ENCODE data around the gene RHOXF2B. TPM values are rescaled to one million over a fixed set of nuclear protein-coding genes. Genes with fewer than 3 reads are reported as not detected.
A peak's percentile ranks its signal among the peaks of the same experiment; 100 is the strongest.
"Not testable (repeated sequence)": the region's sequence is repeated elsewhere in the genome, so short reads cannot be mapped to it uniquely, and the experiment has no call there.

RHOXF2B gene
- total RNA-seq (2014; rRNA removed; shearing (Covaris generic)), result not detected in 2 replicates
- not detected in 2 replicates for polyA plus RNA-seq (2016; fragmentation: Nextera tagmentation; extraction: Ambion mirVana)
- long read RNA-seq, result 0 reads

GRCh38 chrX:120077590-120077989, at the start of gene RHOXF2B:
TSS of gene RHOXF2B (minus strand) at chrX:120077690. CDS start at chrX:120077552, 138 bp downstream.
- H3K4me1 Mint-ChIP-seq, result not testable (repeated sequence)

GRCh38 chrX:120125444-120125843, 48.0 kb upstream of the RHOXF2B start:
- Histone ChIP-seq H3K36me3 (ENCODE audit: insufficient read depth) (no peaks in the 10 kb centered on the region), H3K79me2 (replicated peaks; ENCODE audit: insufficient read depth) (no peaks in the 10 kb centered on the region), H3K27me3 (ENCODE audit: insufficient read depth) (no peaks in the 10 kb centered on the region), H3K27ac (ENCODE audit: low read depth) (no peak overlapping the region), H3K4me2 (no peak overlapping the region), H4K20me1 (replicated peaks; ENCODE audit: insufficient read depth) (no peaks in the 10 kb centered on the region), H3F3A (replicated peaks; ENCODE audit: low read depth) (no peaks in the 10 kb centered on the region), H3K4me3 (no peak overlapping the region), H3K9me2 (ENCODE audit: insufficient read depth) (no peaks in the 10 kb centered on the region), H2AFZ (no peak overlapping the region), H3K4me1 (ENCODE audit: insufficient read depth) (no peaks in the 10 kb centered on the region)
- TF ChIP-seq POLR2AphosphoS5 (IDR thresholded peaks at IDR 0.05; ENCODE audit: low read depth) (no peak), ZNF114 (CRISPR knock-in tag; IDR thresholded peaks at IDR 0.05) (no peak), REST (IDR thresholded peaks at IDR 0.05; ENCODE audit: unreplicated experiment) (no peak), CTCF (conservative IDR thresholded peaks at IDR 0.05; ENCODE audit: low read depth in 2 of 2) (no peak)
- ATAC-seq (no peak), DNase-seq (ENCODE audit: low spot score) (no peak)
- peaks cover 7% of the 10 kb centered on the region; the same call in 2 of the 3 replicates for H3K36me3 Mint-ChIP-seq (ENCODE audit: low read depth)
- peaks cover 2% of the 10 kb centered on the region for H3K27me3 Mint-ChIP-seq (ENCODE audit: insufficient read depth, low read depth, poor library complexity)
- H3K4me3 Mint-ChIP-seq, result no peak overlapping the region
- H3K4me1 Mint-ChIP-seq, result peaks cover 8% of the 10 kb centered on the region
- no peaks in the 10 kb centered on the region for H3K9me3 Mint-ChIP-seq
- no peak overlapping the region for H3K27ac Mint-ChIP-seq

More at GRCh38 chrX:120077590-120077989, at the start of gene RHOXF2B:
- not testable (repeated sequence) for H3K27me3 ChIP-seq (ENCODE audit: insufficient read depth); H4K20me1 ChIP-seq (replicated peaks; ENCODE audit: insufficient read depth); H3F3A ChIP-seq (replicated peaks; ENCODE audit: low read depth); H3K36me3 ChIP-seq (ENCODE audit: insufficient read depth); H2AFZ ChIP-seq; DNase-seq (ENCODE audit: low spot score); H3K27me3 Mint-ChIP-seq (ENCODE audit: insufficient read depth, low read depth, poor library complexity); H3K4me3 Mint-ChIP-seq; H3K9me3 Mint-ChIP-seq; H3K27ac ChIP-seq (ENCODE audit: low read depth); H3K4me2 ChIP-seq; H3K4me1 ChIP-seq (ENCODE audit: insufficient read depth); H3K36me3 Mint-ChIP-seq (ENCODE audit: low read depth); H3K4me3 ChIP-seq; H3K9me2 ChIP-seq (ENCODE audit: insufficient read depth); H3K79me2 ChIP-seq (replicated peaks; ENCODE audit: insufficient read depth); ATAC-seq; H3K27ac Mint-ChIP-seq

GRCh38 chrX:120120223-120120622, 42.7 kb upstream of the RHOXF2B start:
- no peak for DNase-seq (ENCODE audit: low spot score)
- no peak overlapping the region for H3K4me3 Mint-ChIP-seq
- Histone ChIP-seq H3K9me2 (ENCODE audit: insufficient read depth) (no peaks in the 10 kb centered on the region), H2AFZ (no peak overlapping the region), H3K27ac (ENCODE audit: low read depth) (no peak overlapping the region), H3K4me1 (ENCODE audit: insufficient read depth) (no peaks in the 10 kb centered on the region), H3K4me2 (no peak overlapping the region), H3K36me3 (ENCODE audit: insufficient read depth) (no peaks in the 10 kb centered on the region), H3K79me2 (replicated peaks; ENCODE audit: insufficient read depth) (no peaks in the 10 kb centered on the region), H3K4me3 (no peak overlapping the region), H3F3A (replicated peaks; ENCODE audit: low read depth) (no peaks in the 10 kb centered on the region), H3K27me3 (ENCODE audit: insufficient read depth) (no peaks in the 10 kb centered on the region), H4K20me1 (replicated peaks; ENCODE audit: insufficient read depth) (no peaks in the 10 kb centered on the region)
- ATAC-seq, result peak; percentile 57
- H3K36me3 Mint-ChIP-seq (ENCODE audit: low read depth), result no peaks in the 10 kb centered on the region
- H3K4me1 Mint-ChIP-seq, result peaks cover 10% of the 10 kb centered on the region; the same call in 2 of the 3 replicates
- H3K27me3 Mint-ChIP-seq (ENCODE audit: insufficient read depth, low read depth, poor library complexity), result peaks cover 2% of the 10 kb centered on the region
- H3K9me3 Mint-ChIP-seq, result no peaks in the 10 kb centered on the region
- no peak overlapping the region for H3K27ac Mint-ChIP-seq
- TF ChIP-seq POLR2AphosphoS5 (IDR thresholded peaks at IDR 0.05; ENCODE audit: low read depth) (no peak), EZH2 (IDR thresholded peaks at IDR 0.05; ENCODE audit: low read depth, unreplicated experiment) (no peak), EZH2phosphoT487 (IDR thresholded peaks at IDR 0.05; ENCODE audit: unreplicated experiment) (no peak), CTCF (conservative IDR thresholded peaks at IDR 0.05; ENCODE audit: low read depth in 2 of 2) (no peak), JUNB (IDR thresholded peaks at IDR 0.05; ENCODE audit: unreplicated experiment) (no peak), NANOG (IDR thresholded peaks at IDR 0.05; ENCODE audit: borderline replicate concordance) (no peak), STAT1 (IDR thresholded peaks at IDR 0.05; ENCODE audit: unreplicated experiment) (no peak), ZNF331 (CRISPR knock-in tag; IDR thresholded peaks at IDR 0.05; ENCODE audit: low read depth) (no peak)

Data from GM23338 (cell line).